ENCODE data around the gene UBA5. TPM values are rescaled to one million over a fixed set of nuclear protein-coding genes. Genes with fewer than 3 reads are reported as not detected.

The UBA5 gene
- total and polyA plus RNA-seq, 9 of the 15 experiments (the other 6 are each of a cell fraction or from before 2014, with no cell fraction given) = 8.1 to 71.1 (median 29.4) TPM

GRCh38 chr3:132722165-132723023, 62.3 kb downstream of the UBA5 start, which contains the start of gene NPHP3 (continued):
- TF ChIP-seq ZNF41 (CRISPR knock-in tag; conservative IDR thresholded peaks at IDR 0.05) = no peak
- TF ChIP-seq ZNF583 (CRISPR knock-in tag; IDR thresholded peaks at IDR 0.05) = no peak
- TF ChIP-seq JUND (IDR thresholded peaks at IDR 0.05; ENCODE audit: borderline replicate concordance, low read depth, low read length) = no peak
- no peak for TF ChIP-seq JUND (tag; IDR thresholded peaks at IDR 0.05; ENCODE audit: borderline replicate concordance, low read depth, low read length)
- TF ChIP-seq ZNF224 (CRISPR knock-in tag; IDR thresholded peaks at IDR 0.05) = no peak
- no peak for TF ChIP-seq RFX7 (CRISPR knock-in tag; IDR thresholded peaks at IDR 0.05)

GRCh38 chr3:132723024-132723950, 63.2 kb downstream of the UBA5 start:
- FAIRE-seq = no peak
- no peaks in the 10 kb centered on the region for H4K20me1 ChIP-seq (replicated peaks; ENCODE audit: control insufficient read depth, insufficient read depth, low read length)
- peak overlapping the region; percentile 50; the same call in 1 of the 3 replicates for H3K27ac ChIP-seq (ENCODE audit: extremely low read depth, low read depth, low read length)
- BruUV-seq (replicated peaks) = TSS peak; percentile 73
- ChIA-PET CTCF (ENCODE audit: low intra/inter-chr PET ratio) (no interaction called here), POLR2A (no interaction called here)
- in situ Hi-C loops (cut with MboI) (loop anchor here (10.0 kb wide), 1 partner anchor 702 kb away; no protein-coding TSS in a partner anchor), intact Hi-C loops (cut with micrococcal nuclease) (loop anchor here (2.0 to 10.0 kb wide), 3 partner anchors 64 to 1202 kb away; partner anchors contain the start of genes ACAD11 and CDV3)
- peaks cover 19% of the 10 kb centered on the region for H3K79me2 ChIP-seq (ENCODE audit: control insufficient read depth, insufficient read depth, low read length)
- peaks cover 9 to 16% of the 10 kb centered on the region in 2 experiments; a peak in 4 of 5 replicates for H3K4me1 ChIP-seq (replicated peaks in 1 of 2; ENCODE audit: control insufficient read depth in 2 of 2, insufficient read depth in 2 of 2, low read length in 2 of 2)
- 18% methylated on average over 10 of the region's 19 CpGs for WGBS (ENCODE audit: insufficient coverage, low coverage, missing lambda C conversion rate)
- peak overlapping the region; percentile 34 to 91 for H3K9ac ChIP-seq (ENCODE audit: insufficient read depth in 1 of 2, low read depth in 2 of 2, low read length in 2 of 2)
- no peaks in the 10 kb centered on the region for H3K9me1 ChIP-seq (ENCODE audit: control insufficient read depth, insufficient read depth, low read length)
- ATAC-seq = no peak
- peak overlapping the region; percentile 91 for H2AFZ ChIP-seq (ENCODE audit: low read depth, low read length)
- peaks cover 4% of the 10 kb centered on the region; the same call in 2 of the 3 replicates for H3K36me3 ChIP-seq (ENCODE audit: control insufficient read depth, insufficient read depth, low read length)
- peak overlapping the region; percentile 81 for H3K4me2 ChIP-seq (ENCODE audit: insufficient read depth, low read length)
- DNase-seq (ENCODE audit: extremely low read depth in 1 of 4, low spot score in 3 of 4) = no peak
- no peaks in the 10 kb centered on the region for H3K27me3 ChIP-seq (ENCODE audit: control insufficient read depth in 2 of 2, insufficient read depth in 2 of 2, low read length in 2 of 2)
- no peaks in the 10 kb centered on the region for H3K9me3 ChIP-seq (replicated peaks; ENCODE audit: control insufficient read depth, insufficient read depth, low read depth, low read length)
- H3K4me3 ChIP-seq = peak overlapping the region; percentile 57
- TF ChIP-seq, protein P1, sequence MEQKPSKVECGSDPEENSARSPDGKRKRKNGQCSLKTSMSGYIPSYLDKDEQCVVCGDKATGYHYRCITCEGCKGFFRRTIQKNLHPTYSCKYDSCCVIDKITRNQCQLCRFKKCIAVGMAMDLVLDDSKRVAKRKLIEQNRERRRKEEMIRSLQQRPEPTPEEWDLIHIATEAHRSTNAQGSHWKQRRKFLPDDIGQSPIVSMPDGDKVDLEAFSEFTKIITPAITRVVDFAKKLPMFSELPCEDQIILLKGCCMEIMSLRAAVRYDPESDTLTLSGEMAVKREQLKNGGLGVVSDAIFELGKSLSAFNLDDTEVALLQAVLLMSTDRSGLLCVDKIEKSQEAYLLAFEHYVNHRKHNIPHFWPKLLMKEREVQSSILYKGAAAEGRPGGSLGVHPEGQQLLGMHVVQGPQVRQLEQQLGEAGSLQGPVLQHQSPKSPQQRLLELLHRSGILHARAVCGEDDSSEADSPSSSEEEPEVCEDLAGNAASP (IDR thresholded peaks at IDR 0.05) = no peak
- TF ChIP-seq KDM2B (CRISPR knock-in tag; IDR thresholded peaks at IDR 0.05) = no peak
- TF ChIP-seq, protein P2, sequence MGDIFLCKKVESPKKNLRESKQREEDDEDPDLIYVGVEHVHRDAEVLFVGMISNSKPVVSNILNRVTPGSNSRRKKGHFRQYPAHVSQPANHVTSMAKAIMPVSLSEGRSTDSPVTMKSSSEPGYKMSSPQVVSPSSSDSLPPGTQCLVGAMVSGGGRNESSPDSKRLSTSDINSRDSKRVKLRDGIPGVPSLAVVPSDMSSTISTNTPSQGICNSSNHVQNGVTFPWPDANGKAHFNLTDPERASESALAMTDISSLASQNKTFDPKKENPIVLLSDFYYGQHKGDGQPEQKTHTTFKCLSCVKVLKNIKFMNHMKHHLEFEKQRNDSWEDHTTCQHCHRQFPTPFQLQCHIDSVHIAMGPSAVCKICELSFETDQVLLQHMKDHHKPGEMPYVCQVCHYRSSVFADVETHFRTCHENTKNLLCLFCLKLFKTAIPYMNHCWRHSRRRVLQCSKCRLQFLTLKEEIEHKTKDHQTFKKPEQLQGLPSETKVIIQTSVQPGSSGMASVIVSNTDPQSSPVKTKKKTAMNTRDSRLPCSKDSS (IDR thresholded peaks at IDR 0.05; ENCODE audit: low read depth, partially characterized antibody) = no peak
- no peak for TF ChIP-seq U2AF2 (optimal IDR thresholded peaks at IDR 0.05; ENCODE audit: low read depth, low read length)
- no peak for TF ChIP-seq PML (IDR thresholded peaks at IDR 0.05; ENCODE audit: low read length)
- TF ChIP-seq POLR2G (IDR thresholded peaks at IDR 0.05; ENCODE audit: low read depth, low read length) = peak; percentile 49
- TF ChIP-seq ZNF830 (CRISPR knock-in tag; IDR thresholded peaks at IDR 0.05) = no peak
- no peak for TF ChIP-seq ZNF766 (CRISPR knock-in tag; conservative IDR thresholded peaks at IDR 0.05)

Measured in K562 (cell line).